ENCODE measurements around the gene SARNP.

Gene SARNP

DNA sequence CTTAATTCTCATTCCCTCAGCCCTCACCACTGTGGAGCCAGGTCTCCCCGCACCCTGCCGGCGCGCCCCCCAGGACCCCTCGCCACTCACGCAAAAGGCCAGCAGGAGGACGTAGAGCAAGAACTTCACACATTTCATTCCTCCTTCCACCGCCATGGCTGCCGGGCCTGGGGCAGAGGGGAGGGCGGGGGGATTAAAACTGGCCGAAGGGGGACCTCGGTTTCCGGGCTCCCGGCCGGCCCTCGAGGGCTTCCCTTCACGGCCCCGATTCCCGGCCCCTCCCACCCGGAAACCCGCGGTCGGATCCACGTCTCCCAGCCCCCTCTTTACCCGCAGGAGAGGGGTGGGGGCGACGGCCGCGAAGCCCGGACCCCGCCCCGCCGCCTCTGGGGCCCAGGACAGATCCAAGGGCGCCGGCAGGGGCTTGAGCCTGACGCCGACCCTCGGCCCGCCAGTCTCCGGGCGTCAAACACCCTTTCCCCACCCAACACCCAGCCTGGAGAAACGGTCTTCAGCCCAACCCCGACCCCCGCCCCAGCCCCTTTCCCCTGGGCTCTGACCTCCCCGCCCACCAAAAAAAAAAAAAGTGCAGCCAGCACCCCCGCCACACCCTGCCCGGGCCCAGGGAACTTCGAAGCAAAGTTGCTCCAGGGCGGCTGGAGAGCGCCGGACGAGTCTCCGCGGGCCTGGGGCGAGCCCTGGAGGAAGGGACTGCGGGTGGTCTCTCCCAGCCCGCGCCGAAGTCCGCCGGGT lies 89.2 kb downstream of the SARNP start:
- whole genome bisulfite sequencing, result under 1% methylated on average over 45 of the region's 61 CpGs
- peak; percentile 64 for DNase-seq

DNA sequence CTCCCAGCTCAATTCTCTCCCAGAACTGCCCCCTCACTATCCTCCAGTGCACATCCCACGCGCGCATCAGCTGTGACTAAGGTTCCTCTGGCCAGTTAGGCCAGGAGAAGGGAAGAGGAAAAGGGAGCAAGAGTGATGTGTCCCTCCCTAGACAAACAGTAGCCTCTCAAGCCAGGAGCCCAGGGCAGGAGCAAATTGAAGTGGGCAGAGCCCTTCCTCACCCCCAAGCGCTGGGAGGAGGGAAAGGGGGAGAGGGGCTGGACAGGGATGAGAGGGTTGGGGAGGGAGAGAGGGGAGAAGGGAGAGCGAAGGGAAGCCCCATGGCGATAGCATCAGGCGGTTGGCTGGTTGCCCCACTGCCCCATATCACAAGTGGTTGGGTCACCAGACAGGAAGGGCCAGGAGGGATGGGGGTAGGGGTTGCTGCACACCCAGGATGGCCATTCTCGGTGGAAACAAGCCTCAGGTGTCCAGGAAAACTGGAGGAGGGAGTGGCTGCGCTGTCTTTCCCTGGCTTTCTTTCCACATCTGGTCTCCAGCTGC lies 89.8 kb downstream of the SARNP start:
- peak overlapping the region; percentile 62 for H2BK15ac ChIP-seq (ENCODE audit: low read depth, poor library complexity, severe bottlenecking)
- H3K9ac ChIP-seq (ENCODE audit: low read length), result peak overlapping the region; percentile 95
- peak overlapping the region in 1 of 2 experiments; percentile 84 for H3K23ac ChIP-seq (ENCODE audit: low read length in 2 of 2)
- peak overlapping the region; percentile 96 for H2BK120ac ChIP-seq (ENCODE audit: low read depth, low read length)
- peak overlapping the region in 1 of 2 experiments; percentile 96 for H2BK12ac ChIP-seq (ENCODE audit: low read length in 2 of 2)
- no peaks in the 10 kb centered on the region for H3K27me3 ChIP-seq (ENCODE audit: control insufficient read depth in 1 of 2, insufficient read depth in 1 of 2, low read length in 2 of 2)
- peak overlapping the region; percentile 99 for H4K91ac ChIP-seq (ENCODE audit: low read length)
- peak overlapping the region; percentile 91 for H3K27ac ChIP-seq (ENCODE audit: low read length, poor library complexity, severe bottlenecking)
- peak overlapping the region; percentile 88 to 96 for H3K4ac ChIP-seq (ENCODE audit: low read depth in 1 of 2, low read length in 2 of 2)
- no peak overlapping the region for H4K8ac ChIP-seq (ENCODE audit: low read length)
- no peak overlapping the region for H2AFZ ChIP-seq (ENCODE audit: low read depth, low read length)
- WGBS, result 1% methylated on average over 6 of the region's 9 CpGs
- H3K4me1 ChIP-seq (ENCODE audit: control insufficient read depth, insufficient read depth, low read depth, low read length), result peaks cover 39% of the 10 kb centered on the region
- H3K9me3 ChIP-seq (ENCODE audit: control insufficient read depth, low read length), result no peaks in the 10 kb centered on the region
- peak; percentile 55 for DNase-seq
- H3K18ac ChIP-seq (ENCODE audit: low read depth in 1 of 2, low read length in 2 of 2), result peak overlapping the region; percentile 93 to 97
- peak overlapping the region; percentile 71 for H3K4me2 ChIP-seq (ENCODE audit: low read length, poor library complexity, severe bottlenecking)
- peaks cover 46 to 54% of the 10 kb centered on the region in 2 experiments for H3K36me3 ChIP-seq (ENCODE audit: control insufficient read depth in 1 of 2, insufficient read depth in 2 of 2, low read depth in 1 of 2, low read length in 2 of 2)
- peak overlapping the region in 1 of 2 experiments; percentile 86 for H3K14ac ChIP-seq (ENCODE audit: low read length in 2 of 2)
- H2AK5ac ChIP-seq (ENCODE audit: low read length, severe bottlenecking), result no peak overlapping the region
- H2BK5ac ChIP-seq (ENCODE audit: low read depth, low read length, poor library complexity, severe bottlenecking), result peak overlapping the region; percentile 48
- peak overlapping the region; percentile 94 to 95 for H3K4me3 ChIP-seq (ENCODE audit: insufficient read depth in 1 of 2, low read depth in 1 of 2, low read length in 2 of 2)
- H3K79me1 ChIP-seq (replicated peaks; ENCODE audit: low read length, poor library complexity, severe bottlenecking), result peaks cover 15% of the 10 kb centered on the region

More for the DNA sequence above, 89.2 kb downstream of the SARNP start:
- peak overlapping the region; percentile 93 to 97 for H3K18ac ChIP-seq (ENCODE audit: low read depth in 1 of 2, low read length in 2 of 2)
- peaks cover 39% of the 10 kb centered on the region for H3K4me1 ChIP-seq (ENCODE audit: control insufficient read depth, insufficient read depth, low read depth, low read length)
- peaks cover 18% of the 10 kb centered on the region for H3K79me1 ChIP-seq (replicated peaks; ENCODE audit: low read length, poor library complexity, severe bottlenecking)
- H3K9me3 ChIP-seq (ENCODE audit: control insufficient read depth, low read length), result no peaks in the 10 kb centered on the region
- H2BK12ac ChIP-seq (ENCODE audit: low read length in 2 of 2), result peak overlapping the region in 1 of 2 experiments; percentile 96
- peak overlapping the region; percentile 94 to 95 for H3K4me3 ChIP-seq (ENCODE audit: insufficient read depth in 1 of 2, low read depth in 1 of 2, low read length in 2 of 2)
- H3K36me3 ChIP-seq (ENCODE audit: control insufficient read depth in 1 of 2, insufficient read depth in 2 of 2, low read depth in 1 of 2, low read length in 2 of 2), result peaks cover 40 to 48% of the 10 kb centered on the region in 2 experiments
- H4K8ac ChIP-seq (ENCODE audit: low read length), result peak overlapping the region; percentile 62
- H2BK15ac ChIP-seq (ENCODE audit: low read depth, poor library complexity, severe bottlenecking), result peak overlapping the region; percentile 62
- H3K27me3 ChIP-seq (ENCODE audit: control insufficient read depth in 1 of 2, insufficient read depth in 1 of 2, low read length in 2 of 2), result no peaks in the 10 kb centered on the region
- H2AFZ ChIP-seq (ENCODE audit: low read depth, low read length), result no peak overlapping the region
- peak overlapping the region; percentile 99 for H4K91ac ChIP-seq (ENCODE audit: low read length)
- H3K14ac ChIP-seq (ENCODE audit: low read length in 2 of 2), result peak overlapping the region in 1 of 2 experiments; percentile 86
- H3K9ac ChIP-seq (ENCODE audit: low read length), result peak overlapping the region; percentile 95
- H2BK5ac ChIP-seq (ENCODE audit: low read depth, low read length, poor library complexity, severe bottlenecking), result peak overlapping the region; percentile 94
- H2AK5ac ChIP-seq (ENCODE audit: low read length, severe bottlenecking), result no peak overlapping the region
- H2BK120ac ChIP-seq (ENCODE audit: low read depth, low read length), result peak overlapping the region; percentile 96
- peak overlapping the region; percentile 91 for H3K27ac ChIP-seq (ENCODE audit: low read length, poor library complexity, severe bottlenecking)
- H3K23ac ChIP-seq (ENCODE audit: low read length in 2 of 2), result peak overlapping the region in 1 of 2 experiments; percentile 63
- H3K4me2 ChIP-seq (ENCODE audit: low read length, poor library complexity, severe bottlenecking), result peak overlapping the region; percentile 71
- H3K4ac ChIP-seq (ENCODE audit: low read depth in 1 of 2, low read length in 2 of 2), result peak overlapping the region; percentile 88 to 96

GRCh38 chr12:55726971-55727370 lies 90.6 kb downstream of the SARNP start:
- Histone ChIP-seq H2BK5ac (ENCODE audit: low read depth, low read length, poor library complexity, severe bottlenecking) (no peak overlapping the region), H3K4me2 (ENCODE audit: low read length, poor library complexity, severe bottlenecking) (peak overlapping the region; percentile 71), H3K4ac (ENCODE audit: low read depth in 1 of 2, low read length in 2 of 2) (no peak overlapping the region), H3K79me1 (replicated peaks; ENCODE audit: low read length, poor library complexity, severe bottlenecking) (peaks cover 11% of the 10 kb centered on the region), H3K4me3 (ENCODE audit: insufficient read depth in 1 of 2, low read depth in 1 of 2, low read length in 2 of 2) (peak overlapping the region; percentile 9 to 94), H3K23ac (ENCODE audit: low read length in 2 of 2) (peak overlapping the region in 1 of 2 experiments; percentile 2), H2AK5ac (ENCODE audit: low read length, severe bottlenecking) (no peak overlapping the region), H3K36me3 (ENCODE audit: control insufficient read depth in 1 of 2, insufficient read depth in 2 of 2, low read depth in 1 of 2, low read length in 2 of 2) (peaks cover 42 to 49% of the 10 kb centered on the region in 2 experiments), H3K27ac (ENCODE audit: low read length, poor library complexity, severe bottlenecking) (no peak overlapping the region), H4K8ac (ENCODE audit: low read length) (no peak overlapping the region), H3K18ac (ENCODE audit: low read depth in 1 of 2, low read length in 2 of 2) (peak overlapping the region in 1 of 2 experiments; percentile 64), H3K14ac (ENCODE audit: low read length in 2 of 2) (peak overlapping the region in 1 of 2 experiments; percentile 68), H2BK120ac (ENCODE audit: low read depth, low read length) (no peak overlapping the region), H3K27me3 (ENCODE audit: control insufficient read depth in 1 of 2, insufficient read depth in 1 of 2, low read length in 2 of 2) (no peaks in the 10 kb centered on the region), H2BK15ac (ENCODE audit: low read depth, poor library complexity, severe bottlenecking) (no peak overlapping the region), H4K91ac (ENCODE audit: low read length) (no peak overlapping the region), H2AFZ (ENCODE audit: low read depth, low read length) (no peak overlapping the region), H3K9me3 (ENCODE audit: control insufficient read depth, low read length) (no peaks in the 10 kb centered on the region), H3K4me1 (ENCODE audit: control insufficient read depth, insufficient read depth, low read depth, low read length) (peaks cover 35% of the 10 kb centered on the region), H2BK12ac (ENCODE audit: low read length in 2 of 2) (no peak overlapping the region), H3K9ac (ENCODE audit: low read length) (peak overlapping the region; percentile 95)
- WGBS, result 79% methylated on average over 8 of the region's 10 CpGs
- no peak for DNase-seq

GRCh38 chr12:55725556-55725955 lies 92.0 kb downstream of the SARNP start:
- H3K14ac ChIP-seq (ENCODE audit: low read length in 2 of 2), result no peak overlapping the region
- H3K4ac ChIP-seq (ENCODE audit: low read depth in 1 of 2, low read length in 2 of 2), result no peak overlapping the region
- peak overlapping the region; percentile 95 for H3K9ac ChIP-seq (ENCODE audit: low read length)
- H3K18ac ChIP-seq (ENCODE audit: low read depth in 1 of 2, low read length in 2 of 2), result no peak overlapping the region
- H3K27me3 ChIP-seq (ENCODE audit: control insufficient read depth in 1 of 2, insufficient read depth in 1 of 2, low read length in 2 of 2), result no peaks in the 10 kb centered on the region
- H3K4me2 ChIP-seq (ENCODE audit: low read length, poor library complexity, severe bottlenecking), result no peak overlapping the region
- no peak for DNase-seq
- no peak overlapping the region for H4K91ac ChIP-seq (ENCODE audit: low read length)
- H2BK15ac ChIP-seq (ENCODE audit: low read depth, poor library complexity, severe bottlenecking), result no peak overlapping the region
- no peak overlapping the region for H2BK120ac ChIP-seq (ENCODE audit: low read depth, low read length)
- no peak overlapping the region for H2BK5ac ChIP-seq (ENCODE audit: low read depth, low read length, poor library complexity, severe bottlenecking)
- H3K4me3 ChIP-seq (ENCODE audit: insufficient read depth in 1 of 2, low read depth in 1 of 2, low read length in 2 of 2), result peak overlapping the region in 1 of 2 experiments; percentile 94
- peaks cover 44% of the 10 kb centered on the region for H3K4me1 ChIP-seq (ENCODE audit: control insufficient read depth, insufficient read depth, low read depth, low read length)
- peaks cover 9% of the 10 kb centered on the region for H3K79me1 ChIP-seq (replicated peaks; ENCODE audit: low read length, poor library complexity, severe bottlenecking)
- H2BK12ac ChIP-seq (ENCODE audit: low read length in 2 of 2), result no peak overlapping the region
- peak overlapping the region in 1 of 2 experiments; percentile 32 for H3K23ac ChIP-seq (ENCODE audit: low read length in 2 of 2)
- H3K27ac ChIP-seq (ENCODE audit: low read length, poor library complexity, severe bottlenecking), result no peak overlapping the region
- H2AK5ac ChIP-seq (ENCODE audit: low read length, severe bottlenecking), result no peak overlapping the region
- H4K8ac ChIP-seq (ENCODE audit: low read length), result no peak overlapping the region
- H3K36me3 ChIP-seq (ENCODE audit: control insufficient read depth in 1 of 2, insufficient read depth in 2 of 2, low read depth in 1 of 2, low read length in 2 of 2), result peaks cover 48 to 49% of the 10 kb centered on the region in 2 experiments
- H2AFZ ChIP-seq (ENCODE audit: low read depth, low read length), result no peak overlapping the region
- WGBS, result 66% methylated on average over 1 of the region's 3 CpGs
- H3K9me3 ChIP-seq (ENCODE audit: control insufficient read depth, low read length), result no peaks in the 10 kb centered on the region

Measured in mesenchymal stem cell (in vitro differentiated cells and primary cell).